ELR (cell line): ENCODE results near the gene ARMC3.
"Not testable (repeated sequence)": the region's sequence is repeated elsewhere in the genome, so short reads cannot be mapped to it uniquely, and the experiment has no call there.

ENCODE experiments used
- DNase-seq: peaks from one replicate; pipeline ENCODE4 v3.0.0-alpha.2; 2015; ENCODE audit warnings: low read depth

The ARMC3 gene

DNA sequence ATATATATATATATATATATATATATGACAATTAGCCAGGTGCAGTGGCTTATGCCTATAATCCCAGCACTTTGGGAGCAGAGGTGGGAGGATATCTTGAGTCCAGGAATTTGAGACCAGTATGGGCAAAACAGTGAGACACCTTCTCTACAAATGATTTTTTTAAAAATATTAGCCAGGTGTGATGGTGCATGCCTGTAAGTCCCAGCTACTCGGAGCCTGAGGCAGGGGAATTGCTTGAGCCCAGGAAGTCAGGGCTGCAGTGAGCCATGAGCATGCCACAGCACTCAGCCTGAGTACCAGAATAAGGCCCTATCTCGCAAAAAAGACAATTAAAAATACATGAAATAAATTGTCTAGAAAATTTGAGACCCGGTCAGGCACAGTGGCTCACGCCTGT, 120.3 kb downstream of the ARMC3 start:
- DNase-seq, result no peak

DNA sequence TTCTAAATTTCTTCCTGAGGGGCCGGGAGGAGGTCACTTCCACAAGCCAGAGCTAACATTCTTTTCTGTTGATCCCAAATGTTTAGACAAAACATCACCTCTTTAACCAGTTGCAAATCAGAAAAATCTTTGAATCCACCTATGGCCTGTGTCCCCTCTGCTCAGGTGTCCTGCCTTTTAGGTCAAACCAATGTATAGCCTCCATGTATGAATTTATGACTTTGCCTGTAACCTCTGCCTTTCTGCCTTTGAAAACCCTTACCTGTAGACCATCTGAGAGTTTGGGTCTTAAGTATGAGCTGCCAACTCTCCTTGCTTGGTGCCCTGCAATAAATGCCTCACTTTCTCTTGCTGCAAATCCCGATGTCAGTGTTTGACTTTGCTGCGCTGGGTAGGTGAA, 123.4 kb downstream of the ARMC3 start:
- DNase-seq, result no peak

DNA sequence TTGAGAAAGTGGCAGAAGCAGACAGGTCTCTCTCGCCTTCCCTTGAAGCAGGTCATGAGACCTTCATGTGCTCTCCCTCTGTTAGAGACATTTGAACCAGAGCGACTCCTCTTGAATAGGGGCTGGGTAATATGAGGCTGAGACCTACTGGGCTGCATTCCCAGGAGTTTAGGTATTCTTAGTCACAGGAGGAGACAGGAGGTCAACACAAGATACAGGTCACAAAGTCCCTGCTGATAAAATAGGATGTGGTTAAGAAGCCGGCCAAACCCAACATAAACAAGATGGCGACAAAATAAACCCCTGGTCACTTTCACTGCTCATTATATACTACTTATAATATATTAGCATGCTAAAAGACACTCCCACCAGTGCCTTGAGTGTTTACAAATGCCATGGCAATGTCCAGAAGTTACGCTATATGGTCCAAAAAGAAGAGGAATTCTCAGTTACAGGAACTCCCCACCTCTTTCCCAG, 124.0 kb downstream of the ARMC3 start:
- no peak for DNase-seq

DNA sequence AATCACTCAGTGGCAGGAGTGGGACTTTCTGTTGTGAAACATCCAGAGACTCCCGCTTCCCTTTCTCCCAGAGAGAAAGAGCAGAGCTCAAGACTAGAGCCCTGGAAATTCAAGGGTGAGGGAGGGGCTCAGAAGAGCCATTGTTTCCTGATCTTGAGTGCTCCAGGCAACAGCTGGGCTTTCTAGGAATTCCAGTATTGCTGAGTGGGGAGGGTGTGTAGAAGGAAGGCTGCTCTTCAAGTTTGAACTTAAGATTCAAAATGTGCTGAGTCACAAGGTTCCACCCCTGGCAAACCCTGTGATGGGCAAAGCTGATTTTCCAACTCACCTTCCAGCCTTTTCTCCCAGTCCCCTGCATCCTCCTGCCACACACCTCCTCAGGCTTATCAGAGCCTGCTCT, 125.2 kb downstream of the ARMC3 start:
- no peak for DNase-seq

DNA sequence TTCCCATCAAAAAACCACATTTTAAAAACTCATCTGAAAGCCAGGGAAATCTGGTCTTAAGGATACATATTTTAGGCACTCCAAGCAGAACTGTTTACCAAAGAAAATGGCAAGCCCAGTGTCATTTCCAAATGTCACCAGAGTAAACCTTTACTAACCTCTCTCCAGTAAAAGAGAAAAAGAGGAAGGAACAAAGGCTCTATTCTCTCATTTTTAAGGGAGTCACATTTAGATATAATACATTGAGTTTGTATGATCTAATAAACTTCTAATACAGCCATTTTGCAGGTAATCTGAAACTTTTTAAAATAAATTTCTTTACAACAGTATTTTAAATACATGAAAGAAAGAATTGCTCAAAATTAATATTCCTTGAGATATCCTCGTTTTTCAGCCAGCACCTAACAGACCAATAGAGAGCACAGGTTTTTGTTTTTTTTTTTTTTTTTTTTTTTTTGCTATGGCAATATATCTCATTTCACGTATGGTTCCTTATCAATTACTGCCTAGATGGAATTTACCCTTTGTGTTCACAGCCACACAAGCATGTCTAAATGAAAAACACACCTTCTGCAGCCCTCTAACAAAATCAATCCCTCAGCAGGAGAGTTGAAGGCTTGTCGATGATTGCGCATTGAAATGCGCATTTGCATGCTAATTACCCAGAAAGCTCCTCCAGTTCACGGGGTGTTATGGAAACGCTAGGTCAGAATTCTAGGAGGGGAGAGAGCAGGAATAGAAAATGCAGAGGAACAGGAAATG, 127.8 kb downstream of the ARMC3 start:
- DNase-seq, result no peak

DNA sequence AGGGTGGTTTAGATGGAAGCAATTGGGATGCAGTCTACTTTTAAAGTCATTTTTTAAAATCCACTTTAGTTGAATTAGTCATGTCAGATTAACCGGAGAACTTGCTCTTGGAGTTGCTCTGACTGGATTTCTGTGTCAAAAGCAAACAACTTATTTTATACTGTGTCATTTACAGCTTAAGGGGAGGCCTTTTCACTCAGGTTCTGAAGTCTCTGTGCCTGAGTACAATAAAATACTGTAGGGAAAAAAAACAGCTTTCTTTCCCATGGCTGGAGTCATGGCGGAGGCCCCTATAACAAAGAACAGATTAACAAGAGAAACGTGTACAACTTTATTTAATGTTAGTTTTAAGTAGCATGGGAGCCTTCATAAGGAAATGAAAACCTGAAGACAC, 128.3 kb downstream of the ARMC3 start:
- no peak for DNase-seq

DNA sequence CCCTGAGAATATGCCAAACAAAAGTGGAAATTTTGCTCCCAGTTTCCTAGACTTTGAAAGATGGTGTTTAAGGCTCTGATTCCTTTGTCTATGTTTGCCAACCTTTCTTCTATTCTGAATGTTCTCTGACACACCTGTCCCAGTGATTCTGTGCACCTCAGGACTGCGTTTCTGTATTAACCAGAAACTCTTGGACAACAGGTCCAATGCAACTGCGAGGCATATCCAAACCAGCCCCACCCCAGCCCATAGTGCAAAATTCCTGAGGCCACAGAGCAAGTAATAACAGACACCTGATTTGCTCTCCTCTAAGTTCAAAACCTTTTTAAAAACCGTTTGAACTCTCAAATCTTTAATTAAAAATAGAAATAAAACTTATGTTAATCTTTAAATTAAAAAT, 130.5 kb downstream of the ARMC3 start:
- DNase-seq, result no peak

DNA sequence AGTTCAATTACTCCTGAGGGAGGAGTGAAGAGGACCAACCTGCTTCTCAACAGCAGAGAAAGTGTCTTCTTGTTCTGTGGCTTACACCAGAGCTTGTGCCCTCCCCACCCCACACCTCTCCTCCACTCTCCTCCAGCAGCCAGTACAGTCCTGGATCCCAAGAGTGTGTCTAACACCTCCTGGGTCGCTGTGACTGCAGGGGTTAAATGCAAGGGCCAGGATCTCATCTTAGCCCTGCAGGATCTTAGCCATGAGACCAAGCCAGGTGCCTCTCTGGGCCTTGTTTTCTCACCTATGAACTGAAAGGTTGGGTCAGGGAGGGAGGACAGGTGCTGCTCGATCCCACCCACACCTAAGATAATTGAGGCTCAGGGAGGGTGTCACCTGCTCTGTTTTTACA, 133.1 kb downstream of the ARMC3 start:
- no peak for DNase-seq

DNA sequence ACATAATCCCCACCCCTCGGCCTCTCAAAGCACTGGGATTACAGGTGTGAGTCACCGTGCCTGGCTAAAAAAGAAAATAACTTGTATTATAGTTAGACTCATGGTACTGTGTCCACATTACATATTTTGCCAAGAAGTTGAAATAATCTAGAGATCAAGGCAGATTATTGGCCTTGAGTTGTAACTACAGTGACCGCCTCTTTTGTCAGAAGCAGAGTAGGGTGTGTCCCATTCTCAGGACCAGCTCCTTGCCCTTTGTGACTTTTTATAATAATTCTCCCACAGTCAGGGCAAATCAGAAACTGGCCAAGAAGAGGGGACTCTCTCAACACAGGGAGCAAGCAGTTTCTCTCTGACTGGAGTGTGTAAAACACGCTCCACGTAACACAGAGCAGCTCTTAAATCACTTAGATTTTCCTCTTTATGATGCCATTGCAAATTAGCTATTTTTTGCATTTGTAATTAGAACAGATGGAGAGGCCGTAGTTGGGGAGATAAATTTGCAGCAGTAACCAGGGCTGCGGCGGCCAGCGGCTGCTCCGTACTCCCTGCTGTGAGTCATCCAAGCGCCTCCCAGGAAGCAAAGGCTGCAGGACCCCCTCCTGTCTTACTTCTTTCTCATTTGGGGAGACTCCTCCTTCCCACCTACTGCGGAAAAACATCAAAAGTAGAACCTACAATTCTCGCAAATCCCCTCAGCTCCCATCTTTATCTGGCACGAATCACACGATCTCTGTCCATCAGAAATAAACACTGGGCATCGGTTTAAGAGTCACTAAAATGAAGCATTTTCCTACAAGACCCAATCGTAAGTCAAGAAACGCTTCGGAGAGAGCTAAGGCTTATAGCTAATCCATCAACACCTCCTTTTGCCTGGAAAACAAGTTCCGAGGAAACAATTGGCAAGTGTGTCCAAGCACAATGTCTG, 135.5 kb downstream of the ARMC3 start:
- no peak for DNase-seq

DNA sequence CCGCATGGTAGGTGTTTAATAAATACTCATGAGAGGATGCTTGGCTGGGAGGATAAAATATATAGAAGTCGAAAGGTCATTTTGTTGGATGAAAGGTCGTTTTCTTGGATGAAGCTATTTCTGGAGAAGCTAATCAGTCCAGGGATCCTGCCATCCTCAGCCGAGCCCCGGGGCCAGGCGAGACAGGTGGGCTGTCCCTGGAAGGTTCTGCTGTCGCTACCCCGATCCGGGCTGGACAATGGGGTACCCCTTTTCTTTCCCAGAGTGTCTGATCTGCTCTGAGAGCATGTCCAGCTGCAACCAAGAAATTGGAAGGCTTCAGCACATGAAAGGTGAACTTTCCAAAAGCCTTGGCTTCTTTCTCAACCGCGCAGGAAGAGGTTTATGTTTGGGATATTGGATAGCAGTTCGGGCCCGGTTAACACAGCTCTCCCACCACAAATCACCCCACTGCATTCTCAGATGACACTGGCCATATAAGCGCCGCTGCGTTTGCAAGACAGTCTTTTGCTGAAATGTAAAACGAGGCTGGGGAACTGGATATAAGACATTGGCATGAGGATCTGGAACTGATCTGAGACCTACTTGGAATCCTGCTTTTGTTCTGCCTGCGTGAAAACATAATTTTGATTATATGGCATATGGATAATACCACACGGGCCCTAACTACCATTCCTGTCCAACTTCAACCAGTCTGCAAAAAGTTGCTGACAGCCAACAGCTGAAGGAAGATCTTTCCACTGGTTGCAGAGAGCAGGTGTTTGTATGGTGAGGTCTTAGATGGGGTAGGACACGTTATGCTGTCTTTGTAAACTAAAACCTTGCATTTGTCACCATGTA, 136.3 kb downstream of the ARMC3 start:
- no peak for DNase-seq

DNA sequence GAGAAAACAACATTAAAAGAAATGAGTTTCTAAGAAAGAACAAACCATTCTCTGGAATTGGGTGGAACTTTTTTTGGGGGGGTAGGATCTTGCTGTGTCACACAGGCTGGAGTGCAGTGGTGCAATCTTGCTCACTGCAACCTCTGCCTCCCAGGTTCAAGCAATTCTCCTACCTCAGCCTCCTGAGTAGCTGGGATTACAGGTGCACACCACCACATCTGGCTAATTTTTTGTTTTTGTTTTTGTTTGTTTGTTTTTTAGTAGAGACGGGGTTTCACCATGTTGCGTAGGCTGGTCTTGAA, 136.9 kb downstream of the ARMC3 start:
- not testable (repeated sequence) for DNase-seq

DNA sequence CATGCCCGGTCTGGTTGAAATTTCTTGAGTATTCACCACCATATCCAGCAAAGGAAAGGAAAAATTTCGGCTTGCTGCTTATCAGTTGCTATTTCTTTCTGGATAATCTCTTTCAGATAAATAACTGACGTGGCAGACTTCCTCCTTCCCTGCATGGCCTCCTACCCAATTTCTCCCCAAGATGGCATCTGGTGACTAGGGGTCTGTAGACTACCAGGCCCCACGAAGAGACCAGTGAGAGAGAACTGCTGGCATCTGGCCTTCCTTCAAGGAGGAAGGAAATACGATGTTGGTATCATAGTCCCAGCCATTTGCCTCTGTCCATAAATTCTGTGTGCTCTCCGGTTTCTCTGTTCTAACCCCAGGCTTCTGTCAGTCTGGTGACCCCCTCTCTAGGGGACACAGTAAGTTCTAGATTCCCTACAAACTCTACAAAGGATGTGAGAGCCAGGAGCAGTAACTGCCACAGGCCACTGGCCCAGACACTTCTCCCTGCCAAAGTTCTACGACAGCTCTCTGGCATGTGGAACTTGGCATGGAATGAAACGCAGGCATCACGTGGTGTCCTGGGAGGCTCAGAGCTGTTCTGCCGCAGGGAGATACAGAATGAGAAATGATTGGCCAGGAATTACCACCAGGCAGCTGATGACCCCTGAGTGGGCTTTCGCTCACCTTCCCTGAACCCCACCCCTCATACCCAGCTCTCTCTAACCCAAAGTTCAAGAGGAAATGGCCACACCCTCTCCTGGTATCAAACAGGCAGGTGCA, 137.5 kb downstream of the ARMC3 start:
- peak; percentile 38 for DNase-seq

DNA sequence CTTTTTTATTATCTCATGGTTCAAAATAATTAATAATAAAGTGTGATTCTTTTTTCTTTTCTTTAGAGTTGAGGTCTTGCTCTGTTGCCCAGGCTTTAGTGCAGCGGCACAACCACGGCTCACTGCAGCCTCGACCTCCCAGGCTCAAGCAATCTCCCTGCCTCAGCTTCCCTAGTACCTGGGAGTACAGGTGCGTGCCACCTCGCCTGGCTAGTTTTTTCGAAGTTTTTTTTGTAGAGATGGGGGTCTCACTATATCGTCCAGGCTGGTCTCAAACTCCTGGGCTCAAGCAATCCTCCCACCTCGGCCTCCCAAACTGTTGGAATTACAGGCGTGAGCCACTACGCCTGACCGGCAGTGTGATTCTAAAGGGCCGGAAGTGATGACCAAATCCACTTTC, 139.5 kb downstream of the ARMC3 start:
- DNase-seq, result no peak

DNA sequence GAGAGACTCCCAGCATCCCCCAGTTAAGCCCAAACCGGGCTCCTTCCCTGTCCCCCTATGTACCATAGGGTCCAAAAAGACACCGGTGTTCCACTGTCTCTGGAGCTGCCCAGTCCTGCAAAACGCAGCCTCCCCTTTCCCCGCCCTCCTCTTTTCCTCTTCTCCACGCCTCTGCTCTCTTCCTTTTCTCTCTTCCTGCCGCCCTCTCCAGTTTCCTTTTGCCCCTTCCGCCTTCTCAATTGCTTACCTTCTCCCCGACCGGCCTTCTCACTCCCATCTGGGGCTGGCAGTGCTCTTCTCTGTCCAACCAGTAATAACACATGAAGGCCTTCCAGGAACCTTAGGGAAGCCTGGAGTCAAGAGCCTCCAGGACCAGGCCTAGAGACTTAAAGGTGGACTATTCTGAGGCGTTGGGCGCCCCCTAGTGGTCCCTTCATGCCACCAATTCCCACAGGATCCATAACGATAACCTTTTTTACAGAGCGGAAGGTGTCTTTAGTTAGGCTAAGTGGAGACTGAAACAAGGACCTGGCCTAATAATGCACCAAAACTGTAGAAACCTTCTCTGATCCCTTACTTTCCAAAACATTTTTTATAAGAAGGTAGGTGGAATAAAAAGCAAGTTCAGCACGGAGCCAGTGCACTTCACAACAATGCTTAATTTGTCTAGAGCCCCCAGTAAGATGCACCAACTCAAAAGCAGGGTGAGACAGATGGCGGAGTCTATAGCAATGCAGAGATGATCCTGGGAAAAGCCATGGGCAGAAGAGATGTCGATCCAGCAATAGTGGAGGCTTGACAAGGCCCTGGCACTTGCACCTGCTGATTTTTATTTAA, 140.3 kb downstream of the ARMC3 start:
- peak; percentile 75 for DNase-seq

DNA sequence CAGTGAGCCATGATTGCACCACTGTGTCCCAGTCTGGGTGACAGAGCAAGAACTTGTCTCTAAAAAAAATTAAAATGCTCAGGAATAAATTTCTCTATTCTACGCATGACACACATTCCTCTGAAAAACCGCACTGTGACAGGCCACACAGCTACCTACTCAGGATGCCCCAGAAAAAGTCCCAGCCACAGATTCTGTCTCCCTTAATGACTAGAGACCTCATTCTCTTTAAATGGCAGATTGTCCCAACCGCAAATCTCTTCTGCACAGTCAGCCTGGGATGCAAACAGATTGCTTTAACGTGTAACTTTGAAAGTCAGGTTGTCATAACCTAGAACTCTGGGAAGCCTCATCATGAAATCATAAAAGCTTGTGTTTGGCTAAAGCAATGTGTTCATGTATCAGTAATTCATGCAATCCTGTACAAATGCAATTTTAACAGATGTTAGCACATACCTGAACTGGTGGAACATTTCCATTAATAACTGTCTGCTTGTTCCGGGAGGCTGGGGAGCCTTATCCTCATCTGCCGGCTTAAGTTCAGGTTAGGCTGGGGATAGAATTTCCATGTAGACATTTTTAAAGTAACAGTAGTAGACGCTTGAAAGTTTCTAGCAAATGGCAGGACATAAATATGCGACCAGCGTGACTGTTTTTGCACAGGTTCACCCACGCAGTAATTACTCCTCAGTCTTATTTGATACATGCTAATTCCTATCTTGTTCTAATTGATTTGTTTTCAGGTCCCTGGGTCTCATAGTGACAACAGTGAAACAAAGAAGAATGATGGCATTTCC, 141.4 kb downstream of the ARMC3 start:
- DNase-seq, result no peak

DNA sequence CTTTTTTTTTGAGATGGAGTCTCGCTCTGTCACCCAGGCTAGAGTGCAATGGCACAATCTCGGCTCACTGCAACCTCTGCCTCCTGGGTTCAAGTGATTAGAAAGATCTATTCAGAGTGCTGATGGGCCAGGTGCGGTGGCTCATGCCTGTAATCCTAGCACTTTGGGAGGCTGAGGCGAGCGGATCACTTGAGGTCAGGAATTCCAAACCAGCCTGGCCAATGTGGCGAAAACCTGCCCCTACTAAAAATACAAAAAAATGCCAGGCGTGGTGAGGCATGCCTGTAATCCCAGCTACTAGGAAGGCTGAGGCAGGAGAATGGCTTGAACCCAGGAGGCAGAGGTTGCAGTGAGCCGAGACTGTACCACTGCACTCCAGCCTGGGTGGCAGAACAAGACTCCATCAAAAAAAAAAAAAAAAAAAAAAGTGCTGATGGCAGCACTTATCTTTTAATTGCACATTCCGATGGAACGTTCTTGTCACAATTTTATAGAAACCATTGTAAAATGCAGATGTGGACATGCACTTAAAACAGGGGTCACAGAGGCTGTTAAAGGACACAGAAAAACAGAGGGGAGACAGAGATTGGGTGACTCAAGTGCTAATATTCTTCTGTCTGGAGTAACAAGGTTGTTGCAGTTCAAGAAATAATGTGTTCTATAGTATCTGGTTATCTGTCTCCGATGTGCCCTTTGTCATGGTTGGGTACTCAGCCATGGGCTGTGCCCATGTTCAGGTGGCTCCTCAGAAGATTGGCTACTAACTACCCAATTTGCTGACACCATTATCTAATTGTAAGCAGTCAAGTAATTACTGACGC, 142.4 kb downstream of the ARMC3 start:
- DNase-seq, result not testable (repeated sequence)

DNA sequence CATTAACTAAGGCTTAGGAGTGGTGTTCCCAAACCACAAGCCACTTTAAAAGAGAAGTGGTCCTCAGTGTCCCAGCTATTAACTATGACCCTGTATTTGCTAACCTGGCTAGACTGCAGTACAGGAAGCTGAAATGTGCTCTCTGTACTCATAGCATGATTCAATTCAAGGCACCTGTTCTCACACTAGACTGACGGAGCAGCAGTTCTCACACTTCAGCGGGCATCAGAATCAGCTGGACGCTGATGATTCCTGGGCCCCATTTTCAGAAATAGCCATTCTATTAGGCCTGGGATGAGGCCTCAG, 143.0 kb downstream of the ARMC3 start:
- no peak for DNase-seq

DNA sequence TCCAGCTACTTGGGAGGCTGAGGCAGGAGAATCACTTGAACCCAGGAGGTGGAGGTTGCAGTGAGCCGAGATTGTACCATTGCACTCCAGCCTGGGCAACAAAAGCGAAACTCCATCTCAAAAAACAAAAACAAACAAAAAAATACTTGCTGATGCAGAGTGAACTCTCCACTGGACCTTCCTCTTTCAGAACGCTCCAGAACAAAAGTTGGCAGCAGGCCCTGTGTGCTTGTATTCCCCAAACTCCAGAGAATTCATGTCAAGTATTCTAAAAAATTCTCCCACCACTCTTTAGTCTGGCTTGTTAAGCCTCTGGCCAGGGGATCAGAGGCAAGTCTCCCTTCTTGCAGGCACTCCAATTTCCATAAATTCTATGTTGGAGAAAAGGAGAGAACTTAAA, 144.7 kb downstream of the ARMC3 start:
- not testable (repeated sequence) for DNase-seq

DNA sequence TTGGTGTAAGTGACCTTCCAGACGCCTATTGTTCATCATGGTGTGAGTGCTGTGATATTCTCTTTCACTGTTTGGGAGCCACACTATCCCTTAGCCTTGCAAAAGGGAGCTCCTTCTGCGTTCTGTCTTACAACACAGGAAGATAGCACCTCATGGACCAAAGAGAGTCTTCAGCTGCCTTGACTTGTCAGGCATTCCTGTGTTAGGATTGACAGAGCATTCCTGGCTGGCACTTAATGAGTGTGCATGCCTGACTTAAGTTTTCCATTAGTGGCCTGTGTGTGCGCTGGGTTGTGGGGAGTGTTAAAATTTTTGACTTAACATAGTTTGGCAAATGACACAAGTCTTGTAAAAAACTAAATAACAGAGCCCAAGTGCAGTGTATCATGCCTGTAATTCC, 145.7 kb downstream of the ARMC3 start:
- no peak for DNase-seq
